Thymus (tissue), 11 donors: ENCODE data around the gene RGS7. TPM values are rescaled to one million over a fixed set of nuclear protein-coding genes. Genes with fewer than 3 reads are reported as not detected.

Experiments
- DNase-seq, 9 donors: peaks; one replicate each; pipeline ENCODE4 v3.0.0-alpha.2; 2013; ENCODE audit warnings: low spot score in 9 of 9, low read depth in 6 of 9, missing footprints in 1 of 9
- H3K27ac ChIP-seq, 2 donors: one replicate each; pipeline ENCODE4 v1.5.1; 2013; ENCODE audit warnings: control low read depth in 1 of 2, low read depth in 1 of 2, low read length in 1 of 2, mild to moderate bottlenecking in 1 of 2, moderate library complexity in 1 of 2
- H3K27me3 ChIP-seq, 2 donors: one replicate each; pipeline ENCODE4 v1.5.1; 2013; ENCODE audit warnings: low read length in 1 of 2; ENCODE audit not compliant: control insufficient read depth in 2 of 2, insufficient read depth in 1 of 2
- H3K36me3 ChIP-seq, 2 donors: one replicate each; pipeline ENCODE4 v1.5.1; 2013; ENCODE audit warnings: low read length in 1 of 2, mild to moderate bottlenecking in 1 of 2, moderate library complexity in 1 of 2; ENCODE audit not compliant: control insufficient read depth in 2 of 2, insufficient read depth in 2 of 2
- H3K4me1 ChIP-seq, 2 donors: one replicate each; pipeline ENCODE4 v1.5.1; 2013; ENCODE audit warnings: low read length in 2 of 2; ENCODE audit not compliant: control insufficient read depth in 2 of 2, insufficient read depth in 2 of 2
- H3K4me3 ChIP-seq, 2 donors: one replicate each; pipeline ENCODE4 v1.5.1; 2013; ENCODE audit warnings: low read length in 2 of 2, control low read depth in 1 of 2, mild to moderate bottlenecking in 1 of 2
- H3K9me3 ChIP-seq, 2 donors: one replicate each; pipeline ENCODE4 v1.5.1; 2013; ENCODE audit warnings: low read length in 1 of 2, mild to moderate bottlenecking in 1 of 2; ENCODE audit not compliant: control insufficient read depth in 2 of 2, insufficient read depth in 1 of 2
- WGBS: extraction: QIAGEN DNeasy Blood & Tissue Kit; methylation state at CpG from one replicate; pipeline ENCODE4 v1.1.7; 2013; 5-methylcytosine and 5-hydroxymethylcytosine counted together
- polyA plus RNA-seq: library from polyadenylated mRNA; stranded (reverse); fragments of 200-250 nt; gene quantifications from one replicate; pipeline ENCODE4 v1.2.3, GENCODE V29; 2013
- total RNA-seq: library from RNA; stranded (reverse); fragments of 120-200 nt; gene quantifications from one replicate; pipeline ENCODE4 v1.2.4, GENCODE V29; 2013
- donor health status: healthy.

The RGS7 gene
- total and polyA plus RNA-seq, 2 donors, result 0.05 to 0.07 TPM

DNA sequence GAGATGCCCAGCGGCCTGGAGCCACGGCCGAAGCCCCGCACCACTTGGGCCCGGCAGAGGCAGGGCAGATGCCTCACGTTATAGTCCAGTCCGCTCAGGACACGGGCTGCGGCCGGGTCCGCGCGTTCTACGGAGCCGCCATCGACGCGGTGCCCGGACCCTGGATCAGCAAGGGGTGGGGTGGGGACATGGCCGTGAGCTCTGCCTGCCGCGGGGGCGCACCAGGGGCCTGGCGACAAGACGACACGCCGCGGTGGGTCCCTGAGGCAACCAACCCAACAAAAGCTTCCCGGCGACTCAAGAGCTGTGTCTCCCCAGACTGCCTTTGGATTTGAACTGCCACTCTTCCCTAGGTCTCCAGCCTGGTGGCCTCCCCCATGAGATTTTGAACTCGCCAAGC lies 533.6 kb downstream of the RGS7 start:
- H3K4me1 ChIP-seq, result no peaks in the 10 kb centered on the region
- H3K9me3 ChIP-seq, result peaks cover 0 to 3% of the 10 kb centered on the region in 2 donors
- WGBS, result 98% methylated on average over 31 of the region's 31 CpGs
- H3K36me3 ChIP-seq, result no peaks in the 10 kb centered on the region
- H3K4me3 ChIP-seq, result no peak overlapping the region
- no peak for DNase-seq
- no peak overlapping the region for H3K27ac ChIP-seq
- no peaks in the 10 kb centered on the region for H3K27me3 ChIP-seq

- WGBS, result 97% methylated on average over 2 of the region's 2 CpGs
- H3K27me3 ChIP-seq, result no peaks in the 10 kb centered on the region
- no peaks in the 10 kb centered on the region for H3K36me3 ChIP-seq
- H3K9me3 ChIP-seq, result peaks cover 0 to 3% of the 10 kb centered on the region in 2 donors
- no peak overlapping the region for H3K4me3 ChIP-seq
- no peak for DNase-seq
- no peak overlapping the region for H3K27ac ChIP-seq
- H3K4me1 ChIP-seq, result no peaks in the 10 kb centered on the region
These were observed 535.1 kb downstream of the RGS7 start for GRCh38 chr1:240821925-240822324.

DNA sequence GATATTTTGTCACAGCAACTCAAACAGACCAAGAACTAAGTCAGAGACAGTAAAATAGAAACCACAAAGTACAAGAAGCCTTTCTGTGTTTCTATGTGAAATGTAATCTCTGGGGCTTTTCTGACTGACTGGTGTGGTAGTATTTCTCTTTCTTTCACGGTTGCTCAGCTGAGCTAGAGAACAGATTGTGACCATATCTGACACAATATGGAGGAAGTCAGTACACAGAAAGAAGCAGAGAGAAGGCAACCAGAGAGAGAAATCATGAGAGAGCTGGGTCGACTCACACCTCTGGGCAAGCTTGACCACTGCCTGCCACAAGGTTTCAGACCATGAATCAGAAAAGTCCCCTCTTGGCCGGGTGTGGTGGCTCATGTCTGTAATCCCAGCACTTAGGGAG lies 536.2 kb downstream of the RGS7 start:
- Histone ChIP-seq H3K27ac (no peak overlapping the region), H3K4me1 (no peaks in the 10 kb centered on the region), H3K27me3 (no peaks in the 10 kb centered on the region), H3K4me3 (no peak overlapping the region), H3K36me3 (no peaks in the 10 kb centered on the region), H3K9me3 (peaks cover 0 to 3% of the 10 kb centered on the region in 2 donors)
- WGBS, result 24% methylated on average over 3 of the region's 3 CpGs
- DNase-seq, result no peak

DNA sequence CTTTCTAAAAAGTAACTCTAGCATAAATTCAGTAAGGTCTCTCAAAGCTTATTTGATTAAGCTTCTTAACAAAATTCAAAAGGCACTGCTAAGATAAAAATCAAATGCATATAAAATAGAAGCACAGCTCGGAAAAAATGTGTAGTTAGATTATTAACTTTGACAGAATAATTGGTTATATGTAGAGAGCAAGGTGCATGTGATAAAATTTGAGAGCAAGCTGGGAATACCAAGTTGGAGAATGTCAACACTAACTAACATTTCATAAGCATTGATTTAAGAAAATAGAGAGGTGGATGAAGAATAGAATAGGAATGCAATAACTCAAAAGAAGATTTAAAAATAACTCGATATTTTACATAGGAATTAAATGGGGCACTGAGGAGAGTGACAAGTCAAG lies 540.5 kb downstream of the RGS7 start:
- Histone ChIP-seq H3K27ac (no peak overlapping the region), H3K27me3 (no peaks in the 10 kb centered on the region), H3K4me1 (no peaks in the 10 kb centered on the region), H3K4me3 (no peak overlapping the region), H3K36me3 (no peaks in the 10 kb centered on the region), H3K9me3 (peaks cover 0 to 3% of the 10 kb centered on the region in 2 donors)
- DNase-seq, result no peak
- 84% methylated on average over 2 of the region's 2 CpGs for WGBS

DNA sequence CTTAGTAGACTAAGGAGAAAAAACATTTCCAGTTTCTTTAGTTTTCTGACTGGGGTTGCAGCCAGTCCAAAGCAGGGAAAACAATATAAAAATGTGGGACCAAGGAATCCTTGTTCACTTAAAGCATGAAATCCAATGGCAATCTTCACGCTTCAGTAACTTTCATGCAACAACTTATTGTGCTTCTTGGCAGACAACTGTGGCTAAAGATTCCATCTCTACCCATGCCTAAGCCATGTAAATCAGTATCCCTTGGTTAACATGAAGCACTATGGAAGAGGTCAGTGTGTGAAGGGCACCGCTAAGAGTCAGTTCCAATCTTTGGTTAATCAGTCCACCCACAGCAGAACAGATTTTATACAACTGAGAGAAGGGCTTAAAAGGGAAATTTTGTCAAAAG lies 543.3 kb downstream of the RGS7 start:
- H3K4me3 ChIP-seq, result no peak overlapping the region
- H3K9me3 ChIP-seq, result no peaks in the 10 kb centered on the region
- 94% methylated on average over 2 of the region's 2 CpGs for WGBS
- no peaks in the 10 kb centered on the region for H3K27me3 ChIP-seq
- H3K36me3 ChIP-seq, result no peaks in the 10 kb centered on the region
- no peaks in the 10 kb centered on the region for H3K4me1 ChIP-seq
- DNase-seq, result no peak
- H3K27ac ChIP-seq, result no peak overlapping the region

- Histone ChIP-seq H3K27ac (no peak overlapping the region), H3K4me1 (no peaks in the 10 kb centered on the region), H3K9me3 (no peaks in the 10 kb centered on the region), H3K36me3 (no peaks in the 10 kb centered on the region), H3K27me3 (no peaks in the 10 kb centered on the region), H3K4me3 (no peak overlapping the region)
- 90% methylated on average over 2 of the region's 2 CpGs for WGBS
- no peak for DNase-seq
These were observed 545.7 kb downstream of the RGS7 start for GRCh38 chr1:240811256-240811655.

DNA sequence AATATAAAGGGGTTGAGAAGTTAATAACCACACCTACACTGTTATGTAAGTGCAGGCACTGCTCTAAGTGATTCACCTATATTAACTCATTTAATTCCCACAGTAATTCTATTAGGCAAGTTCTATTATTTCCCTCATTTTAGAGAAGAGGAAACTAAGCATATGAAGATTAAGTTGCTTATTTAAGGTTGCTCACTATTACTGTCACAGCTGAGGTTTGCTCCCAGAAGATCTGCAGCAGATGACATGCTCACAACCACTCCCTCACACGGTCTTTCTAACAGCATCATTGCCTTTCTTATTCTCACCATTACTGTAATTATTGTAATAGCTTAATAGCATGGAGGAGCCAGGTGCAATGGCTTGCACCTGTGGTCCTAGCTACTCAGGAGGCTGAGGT lies 548.6 kb downstream of the RGS7 start:
- Histone ChIP-seq H3K4me1 (no peaks in the 10 kb centered on the region), H3K36me3 (no peaks in the 10 kb centered on the region), H3K27ac (no peak overlapping the region), H3K9me3 (no peaks in the 10 kb centered on the region), H3K4me3 (no peak overlapping the region), H3K27me3 (no peaks in the 10 kb centered on the region)
- 75% methylated on average over 1 of the region's 1 CpG for WGBS
- no peak for DNase-seq

DNA sequence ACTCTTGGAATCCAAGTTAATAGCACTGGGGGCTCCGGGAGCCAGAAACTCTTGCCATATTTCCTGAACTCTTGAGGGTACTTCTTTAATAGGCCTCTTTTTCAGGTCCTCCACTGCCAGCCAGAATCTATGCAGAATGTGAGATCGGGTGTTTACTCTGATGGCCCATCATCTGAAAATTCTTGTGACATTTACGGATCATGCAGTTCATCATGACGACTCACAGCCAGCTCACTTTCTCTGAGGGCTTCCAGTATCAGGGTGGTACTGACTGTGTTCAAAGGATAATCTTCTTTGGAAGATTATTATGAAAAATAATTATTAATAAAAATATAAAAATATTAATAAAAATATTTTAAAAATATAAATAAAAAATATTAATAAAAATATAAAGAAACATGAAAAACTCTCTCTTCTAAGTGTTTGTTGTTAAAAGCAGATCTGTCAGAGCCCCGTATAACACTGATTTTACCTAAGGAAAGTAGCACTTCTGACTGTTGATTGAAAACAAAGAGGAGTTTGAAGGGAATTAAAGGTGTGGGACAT lies 550.7 kb downstream of the RGS7 start:
- DNase-seq, result no peak
- Histone ChIP-seq H3K4me1 (no peaks in the 10 kb centered on the region), H3K27me3 (no peaks in the 10 kb centered on the region), H3K36me3 (no peaks in the 10 kb centered on the region), H3K9me3 (no peaks in the 10 kb centered on the region), H3K27ac (no peak overlapping the region), H3K4me3 (no peak overlapping the region)
- WGBS, result 93% methylated on average over 5 of the region's 5 CpGs

GRCh38 chr1:240804475-240804874 lies 552.5 kb downstream of the RGS7 start:
- Histone ChIP-seq H3K36me3 (no peaks in the 10 kb centered on the region), H3K27ac (no peak overlapping the region), H3K27me3 (no peaks in the 10 kb centered on the region), H3K4me1 (no peaks in the 10 kb centered on the region), H3K9me3 (no peaks in the 10 kb centered on the region), H3K4me3 (no peak overlapping the region)
- DNase-seq, result no peak
- 85% methylated on average over 2 of the region's 2 CpGs for WGBS

GRCh38 chr1:240803151-240803550 lies 553.9 kb downstream of the RGS7 start:
- Histone ChIP-seq H3K4me3 (no peak overlapping the region), H3K4me1 (no peaks in the 10 kb centered on the region), H3K36me3 (no peaks in the 10 kb centered on the region), H3K27ac (no peak overlapping the region), H3K9me3 (no peaks in the 10 kb centered on the region), H3K27me3 (no peaks in the 10 kb centered on the region)
- no peak for DNase-seq
